HG03025 (cell line): Measurements from ENCODE around the gene MTHFS.
"Not testable (repeated sequence)": the region's sequence is repeated elsewhere in the genome, so short reads cannot be mapped to it uniquely, and the experiment has no call there.

Experiments used
- ATAC-seq: cut with Tn5 transposase; IDR thresholded peaks from one replicate; pipeline ENCODE4 v1.9.1; 2021; ENCODE audit warnings: mild to moderate bottlenecking, moderate library complexity; ENCODE audit not compliant: unreplicated experiment, low FRiP score

Gene MTHFS

GRCh38 chr15:79916502-79917132 is 19.8 kb upstream of the MTHFS start:
- ATAC-seq, result no peak

- ATAC-seq, result not testable (repeated sequence)
Observed at GRCh38 chr15:79915776-79916501, 19.1 kb upstream of the MTHFS start.

GRCh38 chr15:79914728-79915127 is 17.9 kb upstream of the MTHFS start:
- no peak for ATAC-seq

DNA sequence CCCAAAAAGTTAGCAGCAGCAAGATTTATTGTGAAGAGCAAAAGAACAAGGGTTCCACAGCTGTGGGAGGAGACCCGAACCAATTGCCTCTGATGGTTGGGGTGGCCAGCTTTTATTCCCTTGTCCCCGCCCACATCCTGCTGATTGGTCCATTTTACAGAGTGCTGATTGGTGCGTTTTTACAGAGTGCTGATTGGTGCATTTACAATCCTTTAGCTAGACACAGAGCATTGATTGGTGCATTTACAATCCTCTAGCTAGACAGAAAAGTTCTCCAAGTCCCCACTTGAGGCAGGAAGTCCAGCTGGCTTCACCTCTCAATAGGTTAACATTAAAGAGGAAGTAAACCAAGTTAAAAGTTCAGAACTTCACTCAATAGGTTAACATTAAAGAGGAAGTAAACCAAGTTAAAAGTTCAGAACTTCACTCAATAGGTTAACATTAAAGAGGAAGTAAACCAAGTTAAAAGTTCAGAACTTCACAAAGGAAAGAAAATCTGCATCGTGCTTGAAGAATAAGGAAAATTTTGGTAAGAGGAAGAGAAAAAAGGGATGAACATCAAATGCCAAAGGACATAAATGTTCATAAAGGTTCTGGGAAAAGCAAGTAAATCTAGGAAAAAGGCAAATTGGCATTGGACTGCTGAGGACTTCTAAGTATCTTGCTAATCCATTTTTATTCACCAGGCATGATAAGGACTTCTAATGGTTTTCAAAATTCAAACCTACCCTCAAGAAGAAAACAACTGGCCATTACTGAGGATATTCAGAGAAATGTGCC is 12.9 kb upstream of the MTHFS start:
- not testable (repeated sequence) for ATAC-seq

- ATAC-seq, result no peak
Observed at GRCh38 chr15:79904271-79904670, 7.5 kb upstream of the MTHFS start.

- ATAC-seq, result no peak
Observed at GRCh38 chr15:79903626-79904025, 6.8 kb upstream of the MTHFS start.

DNA sequence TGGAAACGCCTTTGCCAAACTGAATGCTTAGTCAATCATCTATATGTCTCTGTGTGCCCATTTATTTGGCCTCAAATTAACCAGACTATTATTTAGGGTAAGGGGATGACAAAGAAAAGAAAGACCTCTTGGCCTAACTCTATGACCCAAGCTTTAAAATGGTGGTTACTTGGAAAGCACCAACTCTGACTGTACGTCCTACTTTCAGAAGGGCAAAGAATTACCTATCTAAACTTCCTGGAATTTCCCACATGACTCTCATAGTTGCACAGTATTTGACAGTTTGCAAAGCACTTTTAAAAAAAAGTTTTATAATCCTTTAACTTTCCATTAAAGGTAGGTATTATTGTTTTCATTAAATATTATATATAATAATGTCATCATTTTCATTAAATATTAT is 6.3 kb upstream of the MTHFS start:
- no peak for ATAC-seq

- ATAC-seq, result no peak
Observed at GRCh38 chr15:79901958-79902357, 5.1 kb upstream of the MTHFS start.

- not testable (repeated sequence) for ATAC-seq
Observed at GRCh38 chr15:79900818-79901378, 4.1 kb upstream of the MTHFS start.

GRCh38 chr15:79900087-79900486 is 3.3 kb upstream of the MTHFS start:
- ATAC-seq, result no peak

- ATAC-seq, result not testable (repeated sequence)
Observed at GRCh38 chr15:79898786-79899185, 2.0 kb upstream of the MTHFS start.

DNA sequence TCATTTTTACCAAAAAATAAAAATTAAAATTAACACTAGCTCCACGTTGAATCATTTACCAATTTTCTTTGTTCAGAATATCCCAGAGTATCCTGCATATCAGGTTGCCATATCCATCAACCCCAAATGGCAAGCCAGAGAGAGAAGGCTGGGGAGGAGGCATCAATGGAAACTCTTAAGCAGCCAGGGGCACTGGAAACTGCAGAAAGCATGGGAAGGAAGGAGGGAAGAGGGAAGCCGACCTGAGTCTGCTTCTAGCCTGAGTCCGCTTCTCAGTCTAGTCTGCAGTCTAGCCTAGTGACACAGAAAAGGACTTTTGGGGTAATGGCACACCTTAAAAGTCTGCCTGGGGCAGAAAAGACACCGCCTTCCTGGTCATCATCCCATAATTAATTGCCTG is 1.6 kb upstream of the MTHFS start:
- ATAC-seq, result no peak

GRCh38 chr15:79897701-79898113 is 893 bp upstream of the MTHFS start:
- no peak for ATAC-seq

DNA sequence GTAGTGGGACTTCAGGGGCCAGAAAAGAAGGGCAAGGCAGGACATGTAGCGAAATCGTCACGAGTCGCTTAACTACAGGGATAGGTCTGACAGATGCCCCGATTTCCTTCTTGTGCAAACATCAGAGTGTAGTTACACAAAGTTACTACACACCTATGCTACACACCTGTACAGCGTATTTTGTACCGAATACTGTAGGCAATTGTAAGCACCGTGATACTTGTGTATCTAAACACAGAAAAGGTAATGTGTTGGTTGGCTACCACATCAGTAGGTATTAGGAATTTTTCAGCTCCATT is 515 bp upstream of the MTHFS start:
- ATAC-seq, result no peak

DNA sequence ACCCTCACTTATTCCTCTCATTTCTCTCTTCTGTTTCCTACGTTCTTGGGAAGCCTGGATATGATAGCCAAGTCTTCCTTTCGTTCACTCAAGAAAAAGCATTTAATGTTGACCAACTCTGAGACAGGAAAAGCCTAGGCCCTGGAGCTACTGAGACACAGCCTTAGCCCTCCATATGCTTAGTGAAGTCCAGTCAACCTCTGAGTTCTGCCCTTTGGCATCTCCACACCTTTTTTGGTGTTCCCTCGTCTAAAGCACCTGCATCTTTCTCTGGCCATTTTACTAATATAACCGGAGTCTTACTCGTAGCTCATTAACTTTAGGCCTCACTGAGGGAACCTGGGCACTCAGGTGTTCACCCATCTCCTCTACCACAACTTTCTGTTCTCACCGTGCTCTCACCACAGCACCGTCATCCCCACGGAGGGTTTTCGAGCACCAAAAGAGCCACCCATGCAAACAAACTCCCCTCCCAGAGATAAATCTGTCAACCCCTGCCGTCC is 632 bp downstream of the MTHFS start:
- no peak for ATAC-seq

DNA sequence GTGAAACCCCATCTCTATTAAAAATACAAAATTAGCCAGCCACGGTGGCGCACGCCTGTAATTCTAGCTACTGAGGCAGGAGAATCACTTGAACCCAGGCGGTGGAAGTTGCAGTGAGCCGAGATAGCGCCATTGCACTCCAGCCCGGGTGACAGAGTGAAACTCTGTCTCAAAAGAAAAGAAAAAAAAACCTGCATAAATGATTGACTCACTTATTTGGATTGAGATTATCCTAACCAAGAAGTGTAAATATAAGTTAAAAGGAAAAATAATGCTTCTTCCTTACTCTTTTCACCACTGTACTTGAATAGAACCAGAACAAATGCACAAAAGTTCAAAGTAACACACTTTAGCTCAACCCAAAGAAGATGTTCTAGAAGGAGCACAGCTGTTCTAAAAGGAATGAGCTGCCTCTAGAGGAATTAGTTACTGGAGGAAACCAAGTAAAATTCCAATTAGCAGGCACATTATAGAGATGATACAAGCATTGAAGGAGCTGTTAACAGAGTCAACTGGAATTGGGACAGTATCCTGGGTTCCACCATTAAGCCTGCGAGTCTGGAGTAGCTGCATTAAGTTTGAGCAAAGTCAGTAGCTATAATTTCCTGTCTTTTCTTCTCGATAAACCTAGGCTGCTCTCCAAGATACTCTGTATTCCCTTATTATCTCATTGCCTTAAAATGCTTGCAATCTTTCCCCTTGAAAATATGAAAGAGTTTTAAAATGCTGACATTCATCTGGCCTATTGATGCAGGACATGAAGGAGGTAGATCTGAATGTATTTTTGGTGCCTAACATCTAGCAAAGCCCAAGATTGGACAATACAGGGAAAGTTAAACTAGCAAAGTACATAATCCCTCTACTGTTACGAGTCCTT is 9.5 kb downstream of the MTHFS start:
- ATAC-seq, result no peak

DNA sequence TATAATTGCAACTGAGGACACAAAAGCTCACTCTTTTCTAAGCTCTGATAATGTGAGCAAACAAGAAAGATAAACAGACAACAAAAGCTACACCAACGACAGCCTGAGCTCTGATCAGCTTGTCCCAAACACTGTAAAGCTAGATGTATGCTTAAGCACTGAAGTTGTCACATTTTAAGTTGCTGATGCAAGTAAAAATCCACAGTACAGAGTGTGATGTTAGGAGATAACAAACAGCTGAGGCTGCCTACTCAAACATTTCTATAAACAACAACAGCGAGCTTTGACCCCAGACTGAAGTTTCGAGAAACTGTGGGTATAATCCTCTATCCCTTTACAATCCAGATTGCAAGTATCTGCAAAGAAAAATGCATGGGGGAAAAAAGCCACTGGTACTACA is 10.7 kb downstream of the MTHFS start:
- no peak for ATAC-seq

- no peak for ATAC-seq
Observed at GRCh38 chr15:79884204-79884596, 12.6 kb downstream of the MTHFS start.

- no peak for ATAC-seq
Observed at GRCh38 chr15:79883579-79884203, 13.1 kb downstream of the MTHFS start.

- no peak for ATAC-seq
Observed at GRCh38 chr15:79881668-79882067, 15.1 kb downstream of the MTHFS start.
